Measurements from ENCODE around the gene FAM227B.
"Not testable (repeated sequence)": the region's sequence is repeated elsewhere in the genome, so short reads cannot be mapped to it uniquely, and the experiment has no call there.

The FAM227B gene

GRCh38 chr15:49606594-49606993, 14.0 kb downstream of the FAM227B start:
- DNase-seq: no peak
- Histone ChIP-seq H3K4me1 (no peaks in the 10 kb centered on the region), H3K27me3 (0 out of 2 replicates have a peak, but pooled peaks cover 3% of the 10 kb centered on the region), H3K9me3 (no peaks in the 10 kb centered on the region), H3K4me3 (ENCODE audit: low read depth, low read length) (no peak overlapping the region), H3K36me3 (no peaks in the 10 kb centered on the region)
- no peak for TF ChIP-seq CTCF (IDR thresholded peaks at IDR 0.05; ENCODE audit: low read depth, low read length)

- Histone ChIP-seq H3K9me3 (no peaks in the 10 kb centered on the region), H3K36me3 (no peaks in the 10 kb centered on the region), H3K27me3 (0 out of 2 replicates have a peak, but pooled peaks cover 3% of the 10 kb centered on the region), H3K4me1 (no peaks in the 10 kb centered on the region), H3K4me3 (ENCODE audit: low read depth, low read length) (no peak overlapping the region)
- no peak for TF ChIP-seq CTCF (IDR thresholded peaks at IDR 0.05; ENCODE audit: low read depth, low read length)
- DNase-seq: no peak
These were observed 15.0 kb downstream of the FAM227B start for GRCh38 chr15:49605588-49605987.

- Histone ChIP-seq H3K36me3 (no peaks in the 10 kb centered on the region), H3K4me3 (ENCODE audit: low read depth, low read length) (no peak overlapping the region), H3K4me1 (no peaks in the 10 kb centered on the region), H3K27me3 (0 out of 2 replicates have a peak, but pooled peaks cover 3% of the 10 kb centered on the region), H3K9me3 (no peaks in the 10 kb centered on the region)
- no peak for DNase-seq
- no peak for TF ChIP-seq CTCF (IDR thresholded peaks at IDR 0.05; ENCODE audit: low read depth, low read length)
These were observed 15.8 kb downstream of the FAM227B start for GRCh38 chr15:49604625-49605409.

- not testable (repeated sequence) for H3K9me3 ChIP-seq; H3K36me3 ChIP-seq; H3K4me3 ChIP-seq (ENCODE audit: low read depth, low read length); H3K4me1 ChIP-seq; H3K27me3 ChIP-seq; DNase-seq
These were observed 27.7 kb downstream of the FAM227B start for GRCh38 chr15:49592829-49593316.

GRCh38 chr15:49589030-49589429, 31.6 kb downstream of the FAM227B start:
- Histone ChIP-seq H3K36me3 (no peaks in the 10 kb centered on the region), H3K4me1 (no peaks in the 10 kb centered on the region), H3K27me3 (no peaks in the 10 kb centered on the region), H3K4me3 (ENCODE audit: low read depth, low read length) (no peak overlapping the region), H3K9me3 (no peaks in the 10 kb centered on the region)
- DNase-seq: no peak
- no peak for TF ChIP-seq CTCF (IDR thresholded peaks at IDR 0.05; ENCODE audit: low read depth, low read length)

GRCh38 chr15:49573421-49573820, 47.2 kb downstream of the FAM227B start:
- TF ChIP-seq CTCF (IDR thresholded peaks at IDR 0.05; ENCODE audit: low read depth, low read length): no peak
- Histone ChIP-seq H3K9me3 (no peaks in the 10 kb centered on the region), H3K36me3 (no peaks in the 10 kb centered on the region), H3K27me3 (no peaks in the 10 kb centered on the region), H3K4me3 (ENCODE audit: low read depth, low read length) (no peak overlapping the region), H3K4me1 (no peaks in the 10 kb centered on the region)
- no peak for DNase-seq
